OCI-LY7 (cell line): Measurements from ENCODE around the gene VPS4B.

ENCODE experiments used
- CTCF ChIP-seq: fragments of 200-600 bp; sonication (generic); conservative IDR thresholded peaks from 2 replicates; pipeline ENCODE4 v1.5.1; 2014; ENCODE audit warnings: mild to moderate bottlenecking, antibody characterized with exemption, low read length, moderate library complexity, mixed read lengths
- EZH2phosphoT487 ChIP-seq: fragments of 200-600 bp; sonication (generic); IDR thresholded peaks from 2 replicates; pipeline ENCODE4 v1.6.1; 2018; ENCODE audit warnings: low read depth, borderline replicate concordance, mild to moderate bottlenecking, mixed run types, antibody characterized with exemption, low read length, moderate library complexity, mixed read lengths

GRCh38 chr18:63427558-63427957 lies 5.3 kb upstream of the VPS4B start:
- TF ChIP-seq EZH2phosphoT487 (no peak), CTCF (no peak)
